ENCODE measurements around the gene SEMA3B. TPM values are rescaled to one million over a fixed set of nuclear protein-coding genes. Genes with fewer than 3 reads are reported as not detected.

The SEMA3B gene
- total RNA-seq, 1 experiment from 2014 or later = 6.4 TPM

DNA sequence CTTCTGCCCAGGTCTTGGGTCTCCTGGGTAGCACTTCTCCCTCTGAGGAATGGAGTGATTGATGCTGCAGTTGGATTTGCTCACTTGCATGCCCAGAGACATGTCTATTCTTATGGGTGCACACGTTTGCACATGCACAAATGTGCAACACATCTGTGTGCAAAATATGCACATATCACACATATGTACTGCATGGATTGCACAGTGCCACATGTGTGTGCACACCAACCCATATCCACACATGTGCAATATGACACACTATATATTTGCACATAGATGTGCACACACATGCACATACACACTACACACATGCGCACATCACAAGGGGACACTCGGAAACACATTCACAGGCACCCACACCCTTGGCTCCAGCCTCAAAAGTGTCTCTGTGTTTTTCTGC lies 671 bp upstream of the SEMA3B start:
- no peak overlapping the region for H3K4me2 ChIP-seq (ENCODE audit: insufficient read depth, insufficient read length, low read length)
- DNase-seq = no peak
- H3K4ac ChIP-seq (ENCODE audit: low read depth, low read length) = no peak overlapping the region
- no peak overlapping the region for H4K91ac ChIP-seq (ENCODE audit: insufficient read length, low read depth, low read length)
- Mint-ChIP-seq H3K36me3 (ENCODE audit: insufficient read depth in 1 of 3, low read depth in 3 of 3) (no peaks in the 10 kb centered on the region), H3K4me3 (peak overlapping the region in 1 of 2 experiments; percentile 14; a peak in 1 of 5 replicates), H3K9me3 (no peaks in the 10 kb centered on the region; a peak in 1 of 5 replicates), H3K4me1 (peaks cover 47 to 67% of the 10 kb centered on the region in 2 experiments), H3K27me3 (ENCODE audit: low read depth) (peaks cover 8% of the 10 kb centered on the region), H3K27ac (no peak overlapping the region)
- H3K14ac ChIP-seq (ENCODE audit: insufficient read depth, low read length) = no peak overlapping the region
- no peak overlapping the region for H4K5ac ChIP-seq (ENCODE audit: insufficient read length, low read depth, low read length)
- H3K56ac ChIP-seq (ENCODE audit: insufficient read length, low read depth, low read length) = no peak overlapping the region
- H4K20me1 ChIP-seq (ENCODE audit: control insufficient read depth, insufficient read depth, insufficient read length) = no peaks in the 10 kb centered on the region
- H2BK5ac ChIP-seq (ENCODE audit: insufficient read length, low read length) = no peak overlapping the region
- no peak overlapping the region for H2AFZ ChIP-seq (ENCODE audit: low read length)
- no peak overlapping the region for H3K23ac ChIP-seq (ENCODE audit: insufficient read length, low read depth, low read length)
- no peaks in the 10 kb centered on the region for H3K79me2 ChIP-seq (ENCODE audit: insufficient read depth, low read length)
- H3K9me3 ChIP-seq (ENCODE audit: control insufficient read depth, low read depth, low read length) = no peaks in the 10 kb centered on the region
- H2AK5ac ChIP-seq (ENCODE audit: insufficient read length, low read length) = no peak overlapping the region
- no peak overlapping the region for H3T11ph ChIP-seq (ENCODE audit: low read length)
- H2BK15ac ChIP-seq (ENCODE audit: low read depth, low read length) = no peak overlapping the region
- no CpG with 5 or more reads among the region's 3 CpGs for WGBS (ENCODE audit: extremely low coverage, insufficient read length, low lambda C conversion rate)
- H3K27ac ChIP-seq (ENCODE audit: insufficient read length, low read depth, low read length) = no peak overlapping the region
- peaks cover 5% of the 10 kb centered on the region; the same call in 1 of the 2 replicates for H3K4me1 ChIP-seq (ENCODE audit: insufficient read depth, low read length)
- no peak overlapping the region for H2BK20ac ChIP-seq (ENCODE audit: low read depth, low read length, poor library complexity, severe bottlenecking)
- TF ChIP-seq, protein P1, sequence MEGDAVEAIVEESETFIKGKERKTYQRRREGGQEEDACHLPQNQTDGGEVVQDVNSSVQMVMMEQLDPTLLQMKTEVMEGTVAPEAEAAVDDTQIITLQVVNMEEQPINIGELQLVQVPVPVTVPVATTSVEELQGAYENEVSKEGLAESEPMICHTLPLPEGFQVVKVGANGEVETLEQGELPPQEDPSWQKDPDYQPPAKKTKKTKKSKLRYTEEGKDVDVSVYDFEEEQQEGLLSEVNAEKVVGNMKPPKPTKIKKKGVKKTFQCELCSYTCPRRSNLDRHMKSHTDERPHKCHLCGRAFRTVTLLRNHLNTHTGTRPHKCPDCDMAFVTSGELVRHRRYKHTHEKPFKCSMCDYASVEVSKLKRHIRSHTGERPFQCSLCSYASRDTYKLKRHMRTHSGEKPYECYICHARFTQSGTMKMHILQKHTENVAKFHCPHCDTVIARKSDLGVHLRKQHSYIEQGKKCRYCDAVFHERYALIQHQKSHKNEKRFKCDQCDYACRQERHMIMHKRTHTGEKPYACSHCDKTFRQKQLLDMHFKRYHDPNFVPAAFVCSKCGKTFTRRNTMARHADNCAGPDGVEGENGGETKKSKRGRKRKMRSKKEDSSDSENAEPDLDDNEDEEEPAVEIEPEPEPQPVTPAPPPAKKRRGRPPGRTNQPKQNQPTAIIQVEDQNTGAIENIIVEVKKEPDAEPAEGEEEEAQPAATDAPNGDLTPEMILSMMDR (conservative IDR thresholded peaks at IDR 0.05) = no peak
- peaks cover 3% of the 10 kb centered on the region; the same call in 1 of the 2 replicates for H3K27me3 ChIP-seq (ENCODE audit: insufficient read depth, low read length)
- H3K23me2 ChIP-seq (ENCODE audit: insufficient read length, low read depth, low read length, poor library complexity, severe bottlenecking) = peaks cover 4% of the 10 kb centered on the region
- no peak overlapping the region for H2BK12ac ChIP-seq (ENCODE audit: insufficient read length, low read depth, low read length)
- no peaks in the 10 kb centered on the region for H3K79me1 ChIP-seq (ENCODE audit: insufficient read depth, low read depth, low read length, poor library complexity, severe bottlenecking)
- no peak overlapping the region for H2BK120ac ChIP-seq (ENCODE audit: low read depth, low read length, poor library complexity, severe bottlenecking)
- no peak overlapping the region for H3K18ac ChIP-seq (ENCODE audit: insufficient read length, low read depth, low read length)
- no peak overlapping the region for H4K8ac ChIP-seq (replicated peaks; ENCODE audit: insufficient read length, low read depth, low read length)
- no peak overlapping the region for H3K9ac ChIP-seq (ENCODE audit: extremely low read depth, insufficient read length, low read length)
